AG09319 (cell line): ENCODE data around the gene SPNS2.

Source experiments
- DNase-seq: peaks from one replicate; pipeline ENCODE4 v3.0.0-alpha.2; 2010; ENCODE audit warnings: low read depth; ENCODE audit errors: extremely low read depth
- CTCF ChIP-seq: IDR thresholded peaks from 2 replicates; pipeline ENCODE4 v1.5.1; 2011; ENCODE audit warnings: low read depth, mild to moderate bottlenecking, inconsistent platforms, low read length, moderate library complexity

SPNS2 gene

GRCh38 chr17:4540224-4540651 is 41.6 kb downstream of the SPNS2 start:
- no peak for TF ChIP-seq CTCF
- DNase-seq: no peak

GRCh38 chr17:4540687-4541327 is 42.1 kb downstream of the SPNS2 start:
- no peak for TF ChIP-seq CTCF

GRCh38 chr17:4541328-4542002 is 42.8 kb downstream of the SPNS2 start:
- no peak for TF ChIP-seq CTCF
- DNase-seq: no peak

More at GRCh38 chr17:4540687-4541327, 42.1 kb downstream of the SPNS2 start:
- DNase-seq: no peak

GRCh38 chr17:4542003-4542725 is 43.5 kb downstream of the SPNS2 start:
- TF ChIP-seq CTCF: no peak
- no peak for DNase-seq

- TF ChIP-seq CTCF: no peak
- DNase-seq: no peak
Measured at GRCh38 chr17:4542726-4543191, 44.1 kb downstream of the SPNS2 start.

- DNase-seq: no peak
- TF ChIP-seq CTCF: no peak
Measured at GRCh38 chr17:4543557-4544026, 44.9 kb downstream of the SPNS2 start.
